Breast epithelium (tissue), 4 donors: ENCODE measurements around the gene PRKAR2A. TPM values are rescaled to one million over a fixed set of nuclear protein-coding genes. Genes with fewer than 3 reads are reported as not detected.
A peak's percentile ranks its signal among the peaks of the same experiment; 100 is the strongest.

ENCODE experiments used
- DNase-seq, 2 donors: peaks; one replicate each; pipeline ENCODE4 v3.0.0-alpha.2; 2019; ENCODE audit warnings: low spot score in 2 of 2
- H3K27ac ChIP-seq, 2 donors: fragments of 200-600 bp; sonication (generic) in 1 of 2; one replicate each; pipeline ENCODE4 v1.5.1; 2016 to 2019; ENCODE audit warnings: mild to moderate bottlenecking in 1 of 2
- H3K27me3 ChIP-seq, 2 donors: fragments of 200-600 bp; sonication (generic) in 1 of 2; one replicate each; pipeline versions ENCODE4 v1.5.1 to v1.6.0; 2017 to 2019; ENCODE audit warnings: control low read depth in 1 of 2, mild to moderate bottlenecking in 1 of 2
- H3K36me3 ChIP-seq: fragments of 200-600 bp; one replicate; pipeline ENCODE4 v1.5.1; 2019
- H3K4me1 ChIP-seq, 2 donors: fragments of 200-600 bp; sonication (generic); one replicate each; pipeline ENCODE4 v1.5.1; 2016 to 2019; ENCODE audit warnings: control low read depth in 1 of 2
- H3K4me3 ChIP-seq, 3 donors: fragments of 200-600 bp; sonication (generic); 1 replicate in 2 of 3; 2 replicates in 1 of 3; pipeline ENCODE4 v1.5.1; 2016 to 2019; ENCODE audit warnings: mild to moderate bottlenecking in 3 of 3, moderate library complexity in 2 of 3
- H3K9me3 ChIP-seq, 2 donors: fragments of 200-600 bp; sonication (generic) in 1 of 2; one replicate each; pipeline ENCODE4 v1.5.1; 2016 to 2019; ENCODE audit warnings: control low read depth in 1 of 2
- CTCF ChIP-seq, 3 donors: fragments of 450-650 bp; IDR thresholded peaks; one replicate each; pipeline ENCODE4 v1.5.1; 2016 to 2017; ENCODE audit warnings: antibody characterized with exemption in 3 of 3, mild to moderate bottlenecking in 3 of 3, moderate library complexity in 3 of 3
- POLR2A ChIP-seq: fragments of 450-650 bp; IDR thresholded peaks from one replicate; pipeline ENCODE4 v1.6.1; 2016; ENCODE audit warnings: antibody characterized with exemption, mild to moderate bottlenecking, moderate library complexity
- POLR2AphosphoS5 ChIP-seq, 3 donors: sonication (generic); formaldehyde crosslinking; IDR thresholded peaks; one replicate each; pipeline ENCODE4 v1.6.1; 2017; ENCODE audit warnings: antibody characterized with exemption in 3 of 3
- intact Hi-C: fragments of 100-400 bp; cut with DNase I; formaldehyde crosslinking; loops from one replicate; pipeline ENCODE4 v1.15.1; 2023; ENCODE audit warnings: low total_unique reads
- total RNA-seq, 3 donors: library from RNA; depleted of rRNA; stranded (reverse); fragments of >200 nt; gene quantifications; one replicate each; pipeline ENCODE4 v1.1.0, GENCODE V29; 2016

The PRKAR2A gene
- total RNA-seq, 3 donors from 2014 or later = 27.2 to 33.0 (median 30.7) TPM

- no peaks in the 10 kb centered on the region for H3K9me3 ChIP-seq
- H3K4me1 ChIP-seq = no peaks in the 10 kb centered on the region
- no peaks in the 10 kb centered on the region for H3K36me3 ChIP-seq
- no peak overlapping the region for H3K4me3 ChIP-seq
- no peak overlapping the region for H3K27ac ChIP-seq
- no peaks in the 10 kb centered on the region for H3K27me3 ChIP-seq
- peak in 1 of 2 donors; percentile 12 for DNase-seq
- intact Hi-C loops = no loop called here
- TF ChIP-seq CTCF (IDR thresholded peaks at IDR 0.05) (no peak), POLR2A (no peak), POLR2AphosphoS5 (IDR thresholded peaks at IDR 0.05) (no peak)
These were observed 8.2 kb upstream of the PRKAR2A start for GRCh38 chr3:48855681-48856447.

- Histone ChIP-seq H3K27ac (no peak overlapping the region), H3K36me3 (no peaks in the 10 kb centered on the region), H3K4me3 (no peak overlapping the region), H3K9me3 (no peaks in the 10 kb centered on the region), H3K4me1 (no peaks in the 10 kb centered on the region), H3K27me3 (no peaks in the 10 kb centered on the region)
- no peak for TF ChIP-seq CTCF (IDR thresholded peaks at IDR 0.05)
- no peak for TF ChIP-seq POLR2AphosphoS5 (IDR thresholded peaks at IDR 0.05)
- no peak for TF ChIP-seq POLR2A
- intact Hi-C loops = no loop called here
- peak in 1 of 2 donors; percentile 17 for DNase-seq
These were observed 4.5 kb upstream of the PRKAR2A start for GRCh38 chr3:48852151-48852550.

GRCh38 chr3:48851407-48851806 is 3.7 kb upstream of the PRKAR2A start:
- TF ChIP-seq POLR2A = no peak
- no peak for TF ChIP-seq CTCF (IDR thresholded peaks at IDR 0.05)
- no peak for TF ChIP-seq POLR2AphosphoS5 (IDR thresholded peaks at IDR 0.05)
- Histone ChIP-seq H3K9me3 (no peaks in the 10 kb centered on the region), H3K27me3 (no peaks in the 10 kb centered on the region), H3K4me1 (no peaks in the 10 kb centered on the region), H3K27ac (no peak overlapping the region), H3K4me3 (no peak overlapping the region), H3K36me3 (no peaks in the 10 kb centered on the region)
- intact Hi-C loops = no loop called here
- no peak for DNase-seq

- Histone ChIP-seq H3K4me3 (no peak overlapping the region), H3K4me1 (peaks cover 0 to 10% of the 10 kb centered on the region in 2 donors), H3K27ac (peak overlapping the region; percentile 90 to 96), H3K36me3 (no peaks in the 10 kb centered on the region), H3K27me3 (no peaks in the 10 kb centered on the region), H3K9me3 (no peaks in the 10 kb centered on the region)
- intact Hi-C loops = no loop called here
- TF ChIP-seq POLR2A = no peak
- TF ChIP-seq CTCF (IDR thresholded peaks at IDR 0.05) = no peak
- no peak for TF ChIP-seq POLR2AphosphoS5 (IDR thresholded peaks at IDR 0.05)
- no peak for DNase-seq
These were observed 1.3 kb upstream of the PRKAR2A start for GRCh38 chr3:48848816-48849515.

GRCh38 chr3:48847053-48847503 is 596 bp downstream of the PRKAR2A start:
- H3K36me3 ChIP-seq = no peaks in the 10 kb centered on the region
- DNase-seq = peak; percentile 63 to 75
- H3K9me3 ChIP-seq = no peaks in the 10 kb centered on the region
- no peaks in the 10 kb centered on the region for H3K27me3 ChIP-seq
- TF ChIP-seq POLR2A (no peak), CTCF (IDR thresholded peaks at IDR 0.05) (no peak), POLR2AphosphoS5 (IDR thresholded peaks at IDR 0.05) (no peak)
- peak overlapping the region; percentile 90 to 96 for H3K27ac ChIP-seq
- intact Hi-C loops = no loop called here
- peaks cover 0 to 10% of the 10 kb centered on the region in 2 donors for H3K4me1 ChIP-seq
- peak overlapping the region; percentile 62 to 91 (median 90) for H3K4me3 ChIP-seq
